PC-9 (cell line): ENCODE data around the gene FAM237A. TPM values are rescaled to one million over a fixed set of nuclear protein-coding genes. Genes with fewer than 3 reads are reported as not detected.

Experiments used
- BruUV-seq: library from RNA; stranded (reverse); fragments of 400-500 nt; replicated peaks from 2 replicates; lab custom pipeline; 2021; lab: Mats Ljungman, UMichigan
- CTCF ChIA-PET: fragments of 300-600 bp; sonication (Branson Sonifier 250); formaldehyde crosslinking; loops from one replicate; lab custom pipeline; 2022; ENCODE audit warnings: antibody characterized with exemption; lab: Charles Lee
- POLR2A ChIA-PET: fragments of 300-600 bp; sonication (Branson Sonifier 250); formaldehyde crosslinking; loops from one replicate; lab custom pipeline; 2022; ENCODE audit warnings: antibody characterized with exemption; ENCODE audit not compliant: unreplicated experiment; lab: Charles Lee
- DNase-seq, 2 experiments: peaks; one replicate each; pipeline versions ENCODE4 v3.0.0 to v3.0.0-alpha.2; 2015 to 2022; ENCODE audit warnings: mixed read lengths in 1 of 2
- H2AFZ ChIP-seq: fragments of 200-600 bp; sonication (generic); 2 replicates; pipeline ENCODE4 v1.8.1; 2017; ENCODE audit warnings: antibody characterized with exemption
- H3F3A ChIP-seq: fragments of 200-600 bp; sonication (generic); 2 replicates; pipeline ENCODE4 v1.8.1; 2017; ENCODE audit warnings: antibody characterized with exemption, mild to moderate bottlenecking, low read depth; ENCODE audit not compliant: insufficient read depth
- H3K27ac ChIP-seq: fragments of 200-600 bp; sonication (generic); 2 replicates; pipeline ENCODE4 v1.6.1; 2016; ENCODE audit warnings: mixed run types
- H3K27me3 ChIP-seq: fragments of 200-600 bp; sonication (generic); 2 replicates; pipeline ENCODE4 v1.6.1; 2016; ENCODE audit warnings: low read depth, mixed run types; ENCODE audit not compliant: insufficient read depth
- H3K36me3 ChIP-seq: fragments of 200-600 bp; sonication (generic); 2 replicates; pipeline ENCODE4 v1.6.1; 2016; ENCODE audit warnings: low read depth, mixed run types
- H3K4me1 ChIP-seq: fragments of 200-600 bp; sonication (generic); replicated peaks from 2 replicates; pipeline ENCODE4 v1.6.1; 2016; ENCODE audit warnings: mixed run types; ENCODE audit not compliant: insufficient read depth
- H3K4me2 ChIP-seq: fragments of 200-600 bp; sonication (generic); 2 replicates; pipeline ENCODE4 v1.6.1; 2017; ENCODE audit warnings: mixed run types
- H3K4me3 ChIP-seq: fragments of 200-600 bp; sonication (generic); 2 replicates; pipeline ENCODE4 v1.6.1; 2016; ENCODE audit warnings: mixed run types
- H3K79me2 ChIP-seq: fragments of 200-600 bp; sonication (generic); 2 replicates; pipeline ENCODE4 v1.6.1; 2017; ENCODE audit warnings: low read depth, mixed run types
- H3K9me2 ChIP-seq: fragments of 200-600 bp; sonication (generic); 2 replicates; pipeline ENCODE4 v1.8.1; 2017; ENCODE audit warnings: mild to moderate bottlenecking; ENCODE audit not compliant: insufficient read depth
- H3K9me3 ChIP-seq: fragments of 200-600 bp; sonication (generic); 2 replicates; pipeline ENCODE4 v1.8.1; 2016; ENCODE audit warnings: low read depth; ENCODE audit not compliant: insufficient read depth
- H4K20me1 ChIP-seq: fragments of 200-600 bp; sonication (generic); 2 replicates; pipeline ENCODE4 v1.8.1; 2017; ENCODE audit not compliant: insufficient read depth
- EZH2 ChIP-seq: fragments of 200-600 bp; sonication (generic); IDR thresholded peaks from 2 replicates; pipeline ENCODE4 v1.8.0; 2017; ENCODE audit warnings: antibody characterized with exemption, low read depth
- intact Hi-C: fragments of 100-400 bp; cut with micrococcal nuclease; formaldehyde crosslinking; loops from one replicate; pipeline ENCODE4 v1.10.0; 2022; ENCODE audit not compliant: unreplicated experiment
- total RNA-seq: library from RNA; stranded (reverse); gene quantifications from 2 replicates; pipeline ENCODE4 v1.2.3, GENCODE V29; 2021
- TF ChIP-seq, protein P1 (sequence below): fragments of 200-600 bp; sonication (generic); conservative IDR thresholded peaks from 2 replicates; pipeline ENCODE4 v1.6.1; 2017; ENCODE audit warnings: mixed run types, antibody characterized with exemption, mild to moderate bottlenecking, moderate library complexity

FAM237A gene
- total RNA-seq, 1 experiment from 2014 or later = not detected

DNA sequence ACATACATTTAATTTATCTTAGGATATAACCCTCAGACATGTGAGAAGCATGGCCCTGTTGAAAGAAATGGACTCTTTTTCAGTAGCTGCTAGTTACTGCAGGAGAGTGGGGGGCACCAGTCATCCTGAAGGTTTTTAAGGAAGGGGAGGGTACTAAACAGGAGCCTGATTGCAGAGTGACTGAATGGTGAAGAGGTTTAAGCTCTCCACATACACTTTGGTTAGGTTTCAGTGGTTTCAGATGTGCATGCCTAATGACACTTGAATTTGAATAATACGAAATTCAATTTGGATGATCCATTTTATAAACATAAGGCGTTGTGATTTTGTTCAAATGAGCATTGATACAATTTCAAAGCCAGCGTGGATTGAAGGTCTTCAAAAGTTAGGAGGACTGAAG is 10.9 kb upstream of the FAM237A start:
- H3K4me1 ChIP-seq = peaks cover 13% of the 10 kb centered on the region; the same call in 1 of the 2 replicates
- H3F3A ChIP-seq = no peaks in the 10 kb centered on the region
- no peaks in the 10 kb centered on the region for H3K27me3 ChIP-seq
- H3K4me2 ChIP-seq = no peak overlapping the region
- no peaks in the 10 kb centered on the region for H4K20me1 ChIP-seq
- intact Hi-C loops = no loop called here
- no peaks in the 10 kb centered on the region for H3K9me2 ChIP-seq
- CTCF ChIA-PET = no interaction called here
- H3K36me3 ChIP-seq = no peaks in the 10 kb centered on the region
- POLR2A ChIA-PET = no interaction called here
- no peak for DNase-seq
- BruUV-seq = no TSS peak
- TF ChIP-seq EZH2 = no peak
- TF ChIP-seq, protein P1, sequence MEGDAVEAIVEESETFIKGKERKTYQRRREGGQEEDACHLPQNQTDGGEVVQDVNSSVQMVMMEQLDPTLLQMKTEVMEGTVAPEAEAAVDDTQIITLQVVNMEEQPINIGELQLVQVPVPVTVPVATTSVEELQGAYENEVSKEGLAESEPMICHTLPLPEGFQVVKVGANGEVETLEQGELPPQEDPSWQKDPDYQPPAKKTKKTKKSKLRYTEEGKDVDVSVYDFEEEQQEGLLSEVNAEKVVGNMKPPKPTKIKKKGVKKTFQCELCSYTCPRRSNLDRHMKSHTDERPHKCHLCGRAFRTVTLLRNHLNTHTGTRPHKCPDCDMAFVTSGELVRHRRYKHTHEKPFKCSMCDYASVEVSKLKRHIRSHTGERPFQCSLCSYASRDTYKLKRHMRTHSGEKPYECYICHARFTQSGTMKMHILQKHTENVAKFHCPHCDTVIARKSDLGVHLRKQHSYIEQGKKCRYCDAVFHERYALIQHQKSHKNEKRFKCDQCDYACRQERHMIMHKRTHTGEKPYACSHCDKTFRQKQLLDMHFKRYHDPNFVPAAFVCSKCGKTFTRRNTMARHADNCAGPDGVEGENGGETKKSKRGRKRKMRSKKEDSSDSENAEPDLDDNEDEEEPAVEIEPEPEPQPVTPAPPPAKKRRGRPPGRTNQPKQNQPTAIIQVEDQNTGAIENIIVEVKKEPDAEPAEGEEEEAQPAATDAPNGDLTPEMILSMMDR = no peak
- H3K4me3 ChIP-seq = no peak overlapping the region
- H3K27ac ChIP-seq = no peak overlapping the region
- no peaks in the 10 kb centered on the region for H3K9me3 ChIP-seq
- H3K79me2 ChIP-seq = no peaks in the 10 kb centered on the region
- H2AFZ ChIP-seq = no peak overlapping the region

DNA sequence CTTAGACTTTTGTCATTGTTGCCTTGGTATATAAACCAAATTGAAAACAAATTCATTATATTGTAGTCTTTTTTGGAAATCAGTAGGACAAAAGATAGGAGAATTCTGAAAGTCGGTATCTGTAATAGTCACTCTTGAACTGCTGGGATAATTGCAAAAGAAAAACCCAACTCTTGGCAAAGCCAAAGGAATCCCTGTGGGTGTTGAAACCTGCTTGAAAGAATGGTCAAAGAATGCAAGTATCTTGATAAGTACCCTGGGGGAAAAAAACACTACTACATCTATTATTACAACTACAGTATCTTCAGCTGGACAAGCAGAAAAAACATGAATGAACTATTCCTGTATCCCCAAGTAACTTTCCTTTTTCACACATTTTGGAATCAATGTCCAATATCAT is 7.3 kb upstream of the FAM237A start:
- DNase-seq = no peak
- no peaks in the 10 kb centered on the region for H3K79me2 ChIP-seq
- no TSS peak for BruUV-seq
- no peak overlapping the region for H3K4me2 ChIP-seq
- no peaks in the 10 kb centered on the region for H3F3A ChIP-seq
- peaks cover 24% of the 10 kb centered on the region for H3K4me1 ChIP-seq
- ChIA-PET POLR2A (no interaction called here), CTCF (no interaction called here)
- no peaks in the 10 kb centered on the region for H3K9me3 ChIP-seq
- H3K27me3 ChIP-seq = no peaks in the 10 kb centered on the region
- intact Hi-C loops = no loop called here
- no peak overlapping the region for H3K4me3 ChIP-seq
- no peak for TF ChIP-seq EZH2
- TF ChIP-seq, protein P1 = no peak
- H3K9me2 ChIP-seq = no peaks in the 10 kb centered on the region
- H3K36me3 ChIP-seq = no peaks in the 10 kb centered on the region
- H3K27ac ChIP-seq = no peak overlapping the region
- no peaks in the 10 kb centered on the region for H4K20me1 ChIP-seq
- H2AFZ ChIP-seq = no peak overlapping the region

DNA sequence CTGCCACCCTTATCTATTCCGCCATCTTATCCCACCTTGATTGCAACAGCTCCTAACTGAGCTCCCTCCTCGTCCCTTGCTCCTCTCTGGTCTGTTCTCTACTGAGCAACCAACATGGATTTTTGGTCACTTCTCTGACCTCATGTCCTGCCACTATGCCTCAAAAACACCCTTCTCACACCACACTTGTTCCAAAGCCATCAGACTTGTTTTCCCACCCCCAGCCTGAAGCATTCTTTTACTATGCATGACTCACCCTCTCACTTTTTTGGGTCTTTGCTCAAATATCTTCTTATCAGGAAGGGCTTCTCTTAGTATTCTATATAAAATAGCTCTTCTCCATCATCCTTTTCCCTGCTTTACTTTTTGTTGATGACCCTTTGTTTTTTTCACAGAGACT is 2.7 kb upstream of the FAM237A start:
- Histone ChIP-seq H3K4me2 (0 out of 2 replicates have a peak overlapping the region, but pooled peaks have one; percentile 13), H3K4me1 (peaks cover 33% of the 10 kb centered on the region), H3K79me2 (no peaks in the 10 kb centered on the region), H3K27me3 (no peaks in the 10 kb centered on the region), H2AFZ (no peak overlapping the region), H3F3A (no peaks in the 10 kb centered on the region), H3K9me2 (no peaks in the 10 kb centered on the region), H4K20me1 (no peaks in the 10 kb centered on the region), H3K27ac (no peak overlapping the region), H3K4me3 (no peak overlapping the region), H3K36me3 (no peaks in the 10 kb centered on the region), H3K9me3 (no peaks in the 10 kb centered on the region)
- CTCF ChIA-PET = interaction anchor here (0.6 kb wide), 1 partner anchor 346 kb away, joined by 3 read pairs; no protein-coding TSS in a partner anchor
- TF ChIP-seq, protein P1 = no peak
- no peak for TF ChIP-seq EZH2
- POLR2A ChIA-PET = no interaction called here
- peak; percentile 19 to 48 for DNase-seq
- intact Hi-C loops = no loop called here
- BruUV-seq = no TSS peak
